Measurements from ENCODE around the gene AFF4. TPM values are rescaled to one million over a fixed set of nuclear protein-coding genes. Genes with fewer than 3 reads are reported as not detected.

The AFF4 gene
- total and polyA plus RNA-seq, 2 of the 4 experiments (the other 2 are of a cell fraction): 27.3 to 57.2 TPM

- peak overlapping the region; percentile 84 for H3K4me3 ChIP-seq (ENCODE audit: insufficient read depth, low read depth, low read length)
- ChIA-PET CTCF (interaction anchor here (0.6 to 1.2 kb wide), 7 partner anchors 12 to 242 kb away, joined by 3 to 7 read pairs (median 4); no protein-coding TSS in a partner anchor), POLR2A (ENCODE audit: unreplicated experiment) (no interaction called here)
- H3K9me1 ChIP-seq (ENCODE audit: insufficient read depth, low read length): peaks cover 4% of the 10 kb centered on the region; the same call in 1 of the 2 replicates
- H3K14ac ChIP-seq (replicated peaks; ENCODE audit: low read depth, low read length): peak overlapping the region; percentile 83; the same call in 1 of the 2 replicates
- H2BK20ac ChIP-seq (ENCODE audit: low read depth, low read length): no peak overlapping the region
- ATAC-seq (ENCODE audit: low read depth): peak; percentile 91
- H3K18ac ChIP-seq (ENCODE audit: low read depth, low read length): no peak overlapping the region
- peak overlapping the region; percentile 99 for H2AFZ ChIP-seq (replicated peaks; ENCODE audit: low read length, poor library complexity)
- 5% methylated on average over 41 of the region's 75 CpGs; no CpG with 5 or more reads in 1 of the 2 experiments for WGBS, 2 experiments (ENCODE audit: extremely low coverage in 2 of 2, insufficient read length in 1 of 2)
- H3K23ac ChIP-seq (ENCODE audit: low read depth, low read length): no peak overlapping the region
- H3K79me1 ChIP-seq (ENCODE audit: low read depth in 1 of 2, low read length in 2 of 2): peaks cover 13 to 32% of the 10 kb centered on the region in 2 experiments; a peak in 3 of 4 replicates
- peak; percentile 56 for DNase-seq
- no peaks in the 10 kb centered on the region for H3K27me3 ChIP-seq (ENCODE audit: control insufficient read depth, insufficient read depth, low read length)
- no peak overlapping the region for H2AK5ac ChIP-seq (ENCODE audit: low read depth, low read length)
- in situ Hi-C loops (cut with MboI; ENCODE audit: low sequenced_read_pairs) (no loop called here), dilution Hi-C loops (cut with HindIII; ENCODE audit: low sequenced_read_pairs, unreplicated experiment) (no loop called here), intact Hi-C loops (cut with micrococcal nuclease) (loop anchor here (1.0 kb wide), 2 partner anchors 36 to 53 kb away; partner anchors contain the start of genes GDF9 and UQCRQ)
- no peaks in the 10 kb centered on the region for H4K20me1 ChIP-seq (ENCODE audit: insufficient read depth, low read length)
- H3K4me2 ChIP-seq (ENCODE audit: low read depth, low read length): peak overlapping the region; percentile 90
- H2AK9ac ChIP-seq (replicated peaks; ENCODE audit: low read depth, low read length, poor library complexity): peak overlapping the region; percentile 81
- H3K4me1 ChIP-seq (ENCODE audit: control insufficient read depth, insufficient read depth, low read length): peaks cover 4% of the 10 kb centered on the region; the same call in 1 of the 2 replicates
- H3K36me3 ChIP-seq (ENCODE audit: control insufficient read depth, insufficient read depth, low read length): peaks cover 3% of the 10 kb centered on the region; the same call in 1 of the 2 replicates
- peak overlapping the region; percentile 52; the same call in 1 of the 2 replicates for H3K27ac ChIP-seq (ENCODE audit: insufficient read depth, low read length)
- H4K91ac ChIP-seq (ENCODE audit: insufficient read depth, low read depth, low read length): peak overlapping the region; percentile 47; the same call in 1 of the 2 replicates
- no peak overlapping the region; the same call in 2 of the 3 replicates for H2BK15ac ChIP-seq (ENCODE audit: low read depth, low read length)
- H2BK5ac ChIP-seq (ENCODE audit: low read depth, low read length, poor library complexity, severe bottlenecking): no peak overlapping the region
- H2BK120ac ChIP-seq (ENCODE audit: low read depth, low read length): 0 out of 2 replicates have a peak overlapping the region, but pooled peaks have one; percentile 48
- peak overlapping the region; percentile 89 for H3K4ac ChIP-seq (ENCODE audit: low read depth, low read length)
- H3K56ac ChIP-seq (ENCODE audit: extremely low read depth, insufficient read depth, low read length): peak overlapping the region; percentile 32; the same call in 1 of the 2 replicates
- no TSS peak for BruUV-seq (replicated peaks)
- no peak overlapping the region for H4K5ac ChIP-seq (ENCODE audit: low read depth, low read length)
- no peaks in the 10 kb centered on the region for H3K9me3 ChIP-seq (ENCODE audit: control insufficient read depth, insufficient read depth, low read length)
- H3K9ac ChIP-seq (ENCODE audit: low read depth, low read length): peak overlapping the region; percentile 73
- H4K8ac ChIP-seq (ENCODE audit: low read depth in 2 of 2, low read length in 2 of 2): peak overlapping the region; percentile 34 to 63; a peak in 3 of 4 replicates
- TF ChIP-seq USF2 (IDR thresholded peaks at IDR 0.05; ENCODE audit: low read depth, low read length): no peak
- TF ChIP-seq MXI1 (IDR thresholded peaks at IDR 0.05; ENCODE audit: borderline replicate concordance, low read depth, low read length): peak; percentile 78
- TF ChIP-seq RFX5 (IDR thresholded peaks at IDR 0.05; ENCODE audit: low read depth, low read length): no peak
- no peak for TF ChIP-seq ELK1 (IDR thresholded peaks at IDR 0.05; ENCODE audit: borderline replicate concordance, low read depth, low read length)
- no peak for TF ChIP-seq MAFK (IDR thresholded peaks at IDR 0.05; ENCODE audit: low read depth, low read length)
- TF ChIP-seq RCOR1 (IDR thresholded peaks at IDR 0.05; ENCODE audit: insufficient replicate concordance, low read length): peak; percentile 62
- no peak for TF ChIP-seq NFE2L2 (IDR thresholded peaks at IDR 0.05; ENCODE audit: low read depth, low read length)
- no peak for TF ChIP-seq CHD1 (IDR thresholded peaks at IDR 0.05; ENCODE audit: low read depth, low read length)
- peak; percentile 24; the same call in 1 of the 2 replicates for TF ChIP-seq POLR2A (IDR thresholded peaks at IDR 0.05; ENCODE audit: low read depth, low read length)
- TF ChIP-seq SMC3 (IDR thresholded peaks at IDR 0.05; ENCODE audit: low read depth, low read length): peak; percentile 64
- peak; percentile 73; the same call in 1 of the 2 replicates for TF ChIP-seq MAZ (IDR thresholded peaks at IDR 0.05; ENCODE audit: borderline replicate concordance, low read depth, low read length)
- peak; percentile 82 for TF ChIP-seq RAD21 (IDR thresholded peaks at IDR 0.05; ENCODE audit: low read length)
- peak; percentile 88 for TF ChIP-seq CTCF (conservative IDR thresholded peaks at IDR 0.05; ENCODE audit: low read depth, low read length)
These were observed 133.5 kb downstream of the AFF4 start for GRCh38 chr5:132829742-132830435.
